ENCODE results near the gene PARD3B.

- TF ChIP-seq CTCF (conservative IDR thresholded peaks at IDR 0.05 in 1 of 2, IDR thresholded peaks at IDR 0.05 in 1 of 2; ENCODE audit: low read depth in 1 of 2, low read length in 2 of 2), result no peak
- no peak for TF ChIP-seq EZH2 (IDR thresholded peaks at IDR 0.05; ENCODE audit: low read length, missing control alignments)
Observed at GRCh38 chr2:205045706-205046105, 500.4 kb downstream of the PARD3B start.

Measured in fibroblast of lung (primary cell).